Neural progenitor cell (in vitro differentiated cells): ENCODE results near the gene LTF.

Experiments used
- EZH2 ChIP-seq: fragments of 200-600 bp; sonication (generic); IDR thresholded peaks from 2 replicates; pipeline ENCODE4 v1.6.1; 2017; ENCODE audit warnings: antibody characterized with exemption, mild to moderate bottlenecking, moderate library complexity
- EZH2phosphoT487 ChIP-seq: fragments of 200-600 bp; sonication (generic); IDR thresholded peaks from 2 replicates; pipeline ENCODE4 v1.6.1; 2017; ENCODE audit warnings: antibody characterized with exemption
- TF ChIP-seq, protein P1 (sequence below): fragments of 200-600 bp; sonication (generic); IDR thresholded peaks from 2 replicates; pipeline ENCODE4 v1.5.1; 2017; ENCODE audit warnings: antibody characterized with exemption, mild to moderate bottlenecking

DNA sequence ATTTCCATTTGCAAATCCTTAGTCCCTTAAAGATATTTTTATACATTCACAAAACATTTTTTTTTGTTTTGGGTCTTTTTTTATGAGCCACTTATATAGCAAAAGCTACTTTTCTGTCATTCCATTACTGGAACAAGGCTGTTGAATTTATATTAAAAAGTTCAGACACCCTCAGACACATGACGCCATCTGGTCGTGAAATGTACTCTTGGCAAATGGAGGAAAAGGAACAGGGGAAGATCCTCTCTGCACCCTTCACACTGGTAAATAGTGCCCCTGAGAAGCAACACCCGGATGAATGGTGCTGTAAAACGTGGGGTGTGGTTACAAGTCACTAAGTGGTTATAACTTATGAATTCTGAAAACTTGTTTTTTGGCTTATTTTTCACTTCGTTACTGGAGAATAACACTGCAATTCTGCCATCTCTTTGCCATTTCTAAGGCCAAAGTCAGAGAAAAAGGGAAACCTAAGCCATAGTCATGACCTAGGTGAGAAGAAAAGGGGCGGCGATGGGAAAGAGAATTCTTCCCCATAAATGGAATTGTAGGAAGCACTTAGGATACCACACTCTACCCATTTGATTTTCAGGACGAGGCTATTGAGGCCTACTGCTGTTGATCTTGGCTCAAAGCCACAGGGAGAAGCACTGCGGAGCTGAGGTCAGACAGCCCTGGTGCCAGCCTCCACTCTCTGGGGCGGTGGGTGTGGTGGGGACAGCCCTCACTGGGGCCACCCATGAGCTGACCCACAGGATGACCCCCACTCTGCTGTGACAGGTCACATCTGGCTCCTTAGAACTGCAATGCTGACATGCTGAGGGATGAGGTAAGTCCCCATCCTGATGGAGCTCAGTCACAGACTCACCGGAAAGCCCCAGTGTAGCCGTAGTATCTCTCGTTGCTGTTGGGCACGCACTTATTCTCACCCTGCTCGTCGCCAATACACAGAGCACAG lies 21.9 kb downstream of the LTF start:
- TF ChIP-seq, protein P1, sequence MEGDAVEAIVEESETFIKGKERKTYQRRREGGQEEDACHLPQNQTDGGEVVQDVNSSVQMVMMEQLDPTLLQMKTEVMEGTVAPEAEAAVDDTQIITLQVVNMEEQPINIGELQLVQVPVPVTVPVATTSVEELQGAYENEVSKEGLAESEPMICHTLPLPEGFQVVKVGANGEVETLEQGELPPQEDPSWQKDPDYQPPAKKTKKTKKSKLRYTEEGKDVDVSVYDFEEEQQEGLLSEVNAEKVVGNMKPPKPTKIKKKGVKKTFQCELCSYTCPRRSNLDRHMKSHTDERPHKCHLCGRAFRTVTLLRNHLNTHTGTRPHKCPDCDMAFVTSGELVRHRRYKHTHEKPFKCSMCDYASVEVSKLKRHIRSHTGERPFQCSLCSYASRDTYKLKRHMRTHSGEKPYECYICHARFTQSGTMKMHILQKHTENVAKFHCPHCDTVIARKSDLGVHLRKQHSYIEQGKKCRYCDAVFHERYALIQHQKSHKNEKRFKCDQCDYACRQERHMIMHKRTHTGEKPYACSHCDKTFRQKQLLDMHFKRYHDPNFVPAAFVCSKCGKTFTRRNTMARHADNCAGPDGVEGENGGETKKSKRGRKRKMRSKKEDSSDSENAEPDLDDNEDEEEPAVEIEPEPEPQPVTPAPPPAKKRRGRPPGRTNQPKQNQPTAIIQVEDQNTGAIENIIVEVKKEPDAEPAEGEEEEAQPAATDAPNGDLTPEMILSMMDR: peak; percentile 66
- TF ChIP-seq EZH2 (no peak), EZH2phosphoT487 (no peak)
